Loucy (cell line): ENCODE results near the gene MMS19.

Source experiments
- H2AFZ ChIP-seq: fragments of 200-600 bp; sonication (generic); 2 replicates; pipeline ENCODE4 v1.6.0; 2016; ENCODE audit warnings: antibody characterized with exemption, mild to moderate bottlenecking, low read length, moderate library complexity
- H3F3A ChIP-seq: fragments of 200-600 bp; 2 replicates; pipeline ENCODE4 v1.6.0; 2016; ENCODE audit warnings: antibody characterized with exemption, low read depth, mild to moderate bottlenecking
- H3K27me3 ChIP-seq: fragments of 200-600 bp; sonication (generic); 2 replicates; pipeline ENCODE4 v1.6.1; 2014; ENCODE audit warnings: low read length, mild to moderate bottlenecking; ENCODE audit not compliant: insufficient read depth, poor library complexity, severe bottlenecking
- H3K36me3 ChIP-seq: fragments of 200-600 bp; sonication (generic); 2 replicates; pipeline ENCODE4 v1.6.1; 2016; ENCODE audit warnings: low read length; ENCODE audit not compliant: insufficient read depth
- H3K4me1 ChIP-seq: fragments of 200-600 bp; sonication (generic); 2 replicates; pipeline ENCODE4 v1.5.1; 2014; ENCODE audit warnings: low read length, mild to moderate bottlenecking; ENCODE audit not compliant: insufficient read depth, poor library complexity, severe bottlenecking
- H3K4me2 ChIP-seq: fragments of 200-600 bp; sonication (generic); 2 replicates; pipeline ENCODE4 v1.6.0; 2014; ENCODE audit warnings: antibody characterized with exemption, low read length, low read depth, mild to moderate bottlenecking; ENCODE audit not compliant: poor library complexity, severe bottlenecking
- H3K4me3 ChIP-seq: fragments of 200-600 bp; sonication (generic); 2 replicates; pipeline ENCODE4 v1.5.1; 2014; ENCODE audit warnings: low read length, mild to moderate bottlenecking, mixed read lengths; ENCODE audit not compliant: poor library complexity, severe bottlenecking
- H3K79me2 ChIP-seq: fragments of 200-600 bp; sonication (generic); 2 replicates; pipeline ENCODE4 v1.6.1; 2014; ENCODE audit warnings: low read length; ENCODE audit not compliant: insufficient read depth
- H3K9ac ChIP-seq: fragments of 200-600 bp; sonication (generic); 2 replicates; pipeline ENCODE4 v1.6.0; 2014; ENCODE audit warnings: mild to moderate bottlenecking, low read depth, low read length, moderate library complexity; ENCODE audit not compliant: poor library complexity, severe bottlenecking
- H3K9me2 ChIP-seq: fragments of 200-600 bp; sonication (generic); replicated peaks from 2 replicates; pipeline ENCODE4 v1.6.1; 2016; ENCODE audit warnings: low read depth, low read length, mixed read lengths
- H3K9me3 ChIP-seq: fragments of 200-600 bp; sonication (generic); 2 replicates; pipeline ENCODE4 v1.6.1; 2014; ENCODE audit warnings: mild to moderate bottlenecking, antibody characterized with exemption, low read length, low read depth; ENCODE audit not compliant: insufficient read depth
- H4K20me1 ChIP-seq: fragments of 200-600 bp; sonication (generic); 2 replicates; pipeline ENCODE4 v1.6.0; 2014; ENCODE audit warnings: antibody characterized with exemption, low read length, mild to moderate bottlenecking; ENCODE audit not compliant: insufficient read depth, poor library complexity, severe bottlenecking
- EZH2phosphoT487 ChIP-seq: fragments of 200-600 bp; IDR thresholded peaks from 2 replicates; pipeline ENCODE4 v1.6.1; 2018; ENCODE audit warnings: antibody characterized with exemption, mild to moderate bottlenecking, moderate library complexity, borderline replicate concordance
- TF ChIP-seq, protein P1 (sequence below): fragments of 200-600 bp; sonication (generic); conservative IDR thresholded peaks from 2 replicates; pipeline ENCODE4 v1.5.1; 2014; ENCODE audit warnings: mild to moderate bottlenecking, antibody characterized with exemption, low read length

Gene MMS19, protein sequence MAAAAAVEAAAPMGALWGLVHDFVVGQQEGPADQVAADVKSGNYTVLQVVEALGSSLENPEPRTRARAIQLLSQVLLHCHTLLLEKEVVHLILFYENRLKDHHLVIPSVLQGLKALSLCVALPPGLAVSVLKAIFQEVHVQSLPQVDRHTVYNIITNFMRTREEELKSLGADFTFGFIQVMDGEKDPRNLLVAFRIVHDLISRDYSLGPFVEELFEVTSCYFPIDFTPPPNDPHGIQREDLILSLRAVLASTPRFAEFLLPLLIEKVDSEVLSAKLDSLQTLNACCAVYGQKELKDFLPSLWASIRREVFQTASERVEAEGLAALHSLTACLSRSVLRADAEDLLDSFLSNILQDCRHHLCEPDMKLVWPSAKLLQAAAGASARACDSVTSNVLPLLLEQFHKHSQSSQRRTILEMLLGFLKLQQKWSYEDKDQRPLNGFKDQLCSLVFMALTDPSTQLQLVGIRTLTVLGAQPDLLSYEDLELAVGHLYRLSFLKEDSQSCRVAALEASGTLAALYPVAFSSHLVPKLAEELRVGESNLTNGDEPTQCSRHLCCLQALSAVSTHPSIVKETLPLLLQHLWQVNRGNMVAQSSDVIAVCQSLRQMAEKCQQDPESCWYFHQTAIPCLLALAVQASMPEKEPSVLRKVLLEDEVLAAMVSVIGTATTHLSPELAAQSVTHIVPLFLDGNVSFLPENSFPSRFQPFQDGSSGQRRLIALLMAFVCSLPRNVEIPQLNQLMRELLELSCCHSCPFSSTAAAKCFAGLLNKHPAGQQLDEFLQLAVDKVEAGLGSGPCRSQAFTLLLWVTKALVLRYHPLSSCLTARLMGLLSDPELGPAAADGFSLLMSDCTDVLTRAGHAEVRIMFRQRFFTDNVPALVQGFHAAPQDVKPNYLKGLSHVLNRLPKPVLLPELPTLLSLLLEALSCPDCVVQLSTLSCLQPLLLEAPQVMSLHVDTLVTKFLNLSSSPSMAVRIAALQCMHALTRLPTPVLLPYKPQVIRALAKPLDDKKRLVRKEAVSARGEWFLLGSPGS

DNA sequence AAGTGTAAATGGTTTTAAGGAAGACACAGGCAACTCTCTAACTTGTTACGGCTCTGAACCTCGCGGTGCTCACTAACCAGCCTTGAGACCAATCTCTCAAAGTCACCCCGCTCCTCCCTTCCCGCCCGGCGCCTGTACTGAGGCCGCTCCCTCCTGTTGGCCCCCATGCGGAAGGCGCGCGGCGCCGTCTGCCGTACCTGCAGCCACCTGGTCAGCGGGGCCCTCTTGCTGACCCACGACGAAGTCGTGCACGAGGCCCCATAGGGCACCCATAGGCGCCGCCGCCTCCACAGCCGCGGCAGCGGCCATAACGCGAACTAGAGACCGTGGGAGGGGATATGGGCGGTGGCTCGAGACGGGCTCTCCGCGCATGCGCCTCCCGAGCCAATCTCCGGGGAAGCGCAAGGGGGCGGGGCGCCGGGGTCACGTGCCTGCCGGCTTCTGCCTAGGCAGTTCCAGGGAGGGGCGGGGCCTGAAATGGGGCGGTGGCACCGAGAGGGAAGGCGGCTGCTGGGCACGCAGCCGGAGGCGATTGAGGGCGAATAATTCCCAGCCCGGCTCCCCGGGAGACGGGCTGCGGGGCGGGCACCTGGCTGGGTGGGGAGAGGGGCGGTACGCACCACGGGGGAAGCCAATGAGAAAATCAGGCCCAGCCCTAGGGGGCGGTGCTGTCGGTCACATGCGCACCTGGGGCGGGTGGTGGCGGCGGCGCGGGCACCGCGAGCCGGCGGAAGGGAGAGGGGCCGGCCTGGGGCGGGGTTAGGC lies at the start of gene MMS19:
TSS of gene MMS19 (minus strand) at position 347 of the 765 bp plus-strand sequence. CDS start at position 309, 38 bp downstream.
- Histone ChIP-seq H3K79me2 (peaks cover 46% of the 10 kb centered on the region), H3K4me2 (peak within 1 kb of the TSS; percentile 92), H3K27me3 (no peaks in the 10 kb centered on the region), H3K4me3 (peak within 1 kb of the TSS; percentile 90), H3K36me3 (no peaks in the 10 kb centered on the region), H3K9me2 (no peaks in the 10 kb centered on the region), H4K20me1 (peaks cover 40% of the 10 kb centered on the region), H3K9ac (peak within 1 kb of the TSS; percentile 86), H3F3A (no peaks in the 10 kb centered on the region), H2AFZ (peak within 1 kb of the TSS; percentile 95), H3K4me1 (peaks cover 42% of the 10 kb centered on the region), H3K9me3 (no peaks in the 10 kb centered on the region)
- TF ChIP-seq, protein P1, sequence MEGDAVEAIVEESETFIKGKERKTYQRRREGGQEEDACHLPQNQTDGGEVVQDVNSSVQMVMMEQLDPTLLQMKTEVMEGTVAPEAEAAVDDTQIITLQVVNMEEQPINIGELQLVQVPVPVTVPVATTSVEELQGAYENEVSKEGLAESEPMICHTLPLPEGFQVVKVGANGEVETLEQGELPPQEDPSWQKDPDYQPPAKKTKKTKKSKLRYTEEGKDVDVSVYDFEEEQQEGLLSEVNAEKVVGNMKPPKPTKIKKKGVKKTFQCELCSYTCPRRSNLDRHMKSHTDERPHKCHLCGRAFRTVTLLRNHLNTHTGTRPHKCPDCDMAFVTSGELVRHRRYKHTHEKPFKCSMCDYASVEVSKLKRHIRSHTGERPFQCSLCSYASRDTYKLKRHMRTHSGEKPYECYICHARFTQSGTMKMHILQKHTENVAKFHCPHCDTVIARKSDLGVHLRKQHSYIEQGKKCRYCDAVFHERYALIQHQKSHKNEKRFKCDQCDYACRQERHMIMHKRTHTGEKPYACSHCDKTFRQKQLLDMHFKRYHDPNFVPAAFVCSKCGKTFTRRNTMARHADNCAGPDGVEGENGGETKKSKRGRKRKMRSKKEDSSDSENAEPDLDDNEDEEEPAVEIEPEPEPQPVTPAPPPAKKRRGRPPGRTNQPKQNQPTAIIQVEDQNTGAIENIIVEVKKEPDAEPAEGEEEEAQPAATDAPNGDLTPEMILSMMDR: no peak
- no peak for TF ChIP-seq EZH2phosphoT487

DNA sequence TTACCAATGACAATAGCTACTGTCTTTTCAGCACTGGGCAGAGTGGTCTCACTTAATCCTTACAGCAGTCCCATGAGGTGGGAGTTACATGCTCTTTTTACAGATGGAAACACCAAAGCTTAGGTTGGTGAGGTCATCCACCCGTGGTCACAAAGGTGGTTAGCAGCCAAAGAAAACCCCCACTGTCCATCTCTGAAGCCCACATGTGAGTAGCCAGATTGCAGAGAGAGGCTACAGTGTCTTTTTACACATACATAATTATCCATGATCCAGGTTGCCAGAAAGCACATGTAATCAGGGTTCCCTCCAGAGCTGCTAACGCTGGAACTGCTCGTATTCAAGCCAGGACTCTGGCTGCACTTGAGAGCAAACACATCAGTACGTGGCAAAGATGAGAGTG lies 49.7 kb upstream of the MMS19 start:
- H3F3A ChIP-seq: no peaks in the 10 kb centered on the region
- H3K9me2 ChIP-seq: no peaks in the 10 kb centered on the region
- no peaks in the 10 kb centered on the region for H3K79me2 ChIP-seq
- H3K9ac ChIP-seq: no peak overlapping the region
- H3K4me3 ChIP-seq: no peak overlapping the region
- TF ChIP-seq, protein P1: no peak
- TF ChIP-seq EZH2phosphoT487: no peak
- no peaks in the 10 kb centered on the region for H3K27me3 ChIP-seq
- H3K9me3 ChIP-seq: no peaks in the 10 kb centered on the region
- H4K20me1 ChIP-seq: no peaks in the 10 kb centered on the region
- no peaks in the 10 kb centered on the region for H3K36me3 ChIP-seq
- no peak overlapping the region for H3K4me2 ChIP-seq
- H2AFZ ChIP-seq: no peak overlapping the region
- peaks cover 8% of the 10 kb centered on the region for H3K4me1 ChIP-seq

DNA sequence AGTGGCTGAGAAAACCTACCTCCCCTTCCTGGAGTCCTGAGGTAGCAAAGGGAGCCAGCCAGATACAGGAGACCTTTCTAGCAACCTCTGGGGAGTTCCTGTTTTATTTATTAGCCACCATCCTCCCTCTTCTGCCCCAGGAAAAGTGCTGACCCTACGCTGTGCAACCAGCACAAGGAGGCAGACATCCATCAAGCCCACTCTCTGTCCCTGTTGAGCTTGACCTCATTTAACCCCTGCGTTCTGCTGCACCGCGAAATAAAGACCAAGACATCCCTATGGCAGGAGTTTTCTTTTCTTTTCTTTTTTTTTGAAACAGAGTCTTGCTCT lies 49.0 kb upstream of the MMS19 start:
- Histone ChIP-seq H3K36me3 (no peaks in the 10 kb centered on the region), H3K4me3 (no peak overlapping the region), H3K9me2 (no peaks in the 10 kb centered on the region), H3K4me2 (no peak overlapping the region), H3K9me3 (no peaks in the 10 kb centered on the region), H3K79me2 (no peaks in the 10 kb centered on the region), H3K27me3 (no peaks in the 10 kb centered on the region), H3K9ac (no peak overlapping the region), H4K20me1 (no peaks in the 10 kb centered on the region), H3F3A (no peaks in the 10 kb centered on the region), H2AFZ (no peak overlapping the region), H3K4me1 (peaks cover 13% of the 10 kb centered on the region)
- TF ChIP-seq EZH2phosphoT487: no peak
- TF ChIP-seq, protein P1: no peak
